NCI-H1436 treated with DMSO at 0.1 percent for 48 hours (cell line): ENCODE results near the gene LENG1.
"Not testable (repeated sequence)": the region's sequence is repeated elsewhere in the genome, so short reads cannot be mapped to it uniquely, and the experiment has no call there.

Experiments
- DNase-seq: peaks from one replicate; lab custom pipeline; 2025; lab: John Stamatoyannopoulos, UW

Gene LENG1

DNA sequence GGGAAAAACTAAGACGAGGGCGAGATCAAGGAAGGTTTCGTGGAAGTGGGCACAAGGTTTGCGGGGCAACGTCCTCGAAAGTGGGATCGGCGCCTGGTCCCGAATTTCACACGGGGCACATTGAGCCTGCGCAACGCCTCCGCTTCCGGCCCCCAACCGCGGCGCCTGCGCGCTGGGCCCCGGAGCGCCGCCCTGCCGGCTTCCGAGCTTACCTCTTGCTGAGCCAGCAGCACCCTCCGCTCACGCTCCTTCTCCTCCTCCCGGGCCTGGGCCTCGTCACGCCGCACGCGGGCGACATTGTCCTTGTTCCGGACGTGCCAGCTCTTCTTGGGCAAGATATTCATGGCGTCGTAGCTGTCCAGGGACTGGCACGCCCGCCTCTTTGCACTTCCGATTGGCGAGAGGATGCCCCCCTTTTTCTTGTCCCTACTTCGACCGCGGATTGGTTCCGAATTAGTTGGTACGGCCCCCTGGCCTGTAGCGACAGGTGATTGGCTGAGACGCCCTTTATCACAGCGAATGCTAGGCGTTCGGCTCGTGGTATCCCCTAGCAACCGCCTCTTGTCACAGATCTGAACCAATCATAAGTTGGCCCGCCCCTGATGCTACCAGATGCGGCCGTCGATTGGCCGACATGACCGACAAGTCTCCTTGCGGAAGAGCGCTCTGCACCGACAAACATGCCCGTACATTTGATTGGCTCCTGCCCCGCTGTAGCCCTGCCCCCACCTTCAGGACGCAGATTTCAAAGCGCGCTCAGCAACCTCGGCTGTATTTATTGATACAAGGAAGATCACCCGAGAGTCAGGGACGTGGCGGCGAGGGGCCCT, at the start of gene LENG1:
Gene LENG1 (minus strand): TSS at position 370 of the 830 bp plus-strand sequence. CDS start 26 bp downstream, at position 344.
- DNase-seq, result peak; percentile 100

GRCh38 chr19:54208784-54209057, 49.2 kb upstream of the LENG1 start:
- DNase-seq, result no peak

DNA sequence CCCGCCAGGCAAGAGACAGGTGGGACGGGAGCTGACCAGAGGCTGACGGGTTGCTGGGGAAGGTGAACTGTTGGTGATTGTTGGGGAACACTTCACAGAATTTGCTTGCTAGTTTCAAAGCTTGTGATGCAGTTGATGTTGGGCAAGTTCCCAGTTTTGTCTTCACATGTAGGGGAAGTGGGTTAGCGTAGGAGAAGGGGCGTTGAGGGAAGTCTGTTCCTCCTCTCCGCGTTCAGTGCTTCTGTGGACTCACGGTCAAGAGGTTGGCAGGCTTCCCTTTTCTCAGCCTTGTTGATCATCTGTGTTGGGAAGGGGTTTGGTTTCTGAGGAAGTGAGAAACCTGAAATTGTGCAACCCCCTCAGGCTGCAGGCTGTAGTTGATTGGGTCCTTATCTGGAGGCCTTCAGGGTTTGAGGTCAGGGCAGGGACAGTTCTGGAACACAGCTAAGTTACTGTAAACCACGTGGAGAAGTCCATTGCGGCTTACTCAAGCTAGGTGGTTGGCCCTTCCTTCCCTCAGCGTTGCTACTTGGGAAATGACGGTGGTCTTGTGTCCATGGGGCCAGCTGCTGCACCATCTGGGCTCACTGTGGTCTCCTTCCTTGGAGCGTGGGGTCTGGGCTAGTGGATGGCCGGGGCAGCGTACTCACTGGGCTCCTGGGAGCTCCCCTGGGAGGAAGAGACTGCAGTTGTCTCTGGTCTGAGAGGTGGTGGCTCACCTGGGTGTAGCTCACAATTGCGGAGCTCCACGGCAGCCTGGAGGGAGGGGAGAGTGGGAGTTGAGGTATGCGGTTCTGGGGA, 48.7 kb upstream of the LENG1 start:
- no peak for DNase-seq

- DNase-seq, result no peak
Measured at GRCh38 chr19:54207676-54207982, 48.1 kb upstream of the LENG1 start.

DNA sequence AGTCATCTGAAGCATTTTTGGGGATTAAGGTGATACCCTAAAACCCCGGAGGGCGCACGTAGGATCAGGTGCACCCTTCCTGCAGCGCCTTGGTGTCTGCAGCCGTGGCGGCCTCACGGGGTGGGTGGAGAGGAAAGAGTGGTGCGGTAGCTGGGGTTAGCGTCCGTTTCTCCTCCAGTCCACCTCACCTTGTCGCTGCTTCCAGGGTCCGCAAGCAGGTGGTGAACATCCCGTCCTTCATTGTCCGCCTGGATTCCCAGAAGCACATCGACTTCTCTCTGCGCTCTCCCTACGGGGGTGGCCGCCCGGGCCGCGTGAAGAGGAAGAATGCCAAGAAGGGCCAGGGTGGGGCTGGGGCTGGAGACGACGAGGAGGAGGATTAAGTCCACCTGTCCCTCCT, 47.7 kb upstream of the LENG1 start:
- not testable (repeated sequence) for DNase-seq

GRCh38 chr19:54206831-54207177, 47.3 kb upstream of the LENG1 start:
- no peak for DNase-seq

DNA sequence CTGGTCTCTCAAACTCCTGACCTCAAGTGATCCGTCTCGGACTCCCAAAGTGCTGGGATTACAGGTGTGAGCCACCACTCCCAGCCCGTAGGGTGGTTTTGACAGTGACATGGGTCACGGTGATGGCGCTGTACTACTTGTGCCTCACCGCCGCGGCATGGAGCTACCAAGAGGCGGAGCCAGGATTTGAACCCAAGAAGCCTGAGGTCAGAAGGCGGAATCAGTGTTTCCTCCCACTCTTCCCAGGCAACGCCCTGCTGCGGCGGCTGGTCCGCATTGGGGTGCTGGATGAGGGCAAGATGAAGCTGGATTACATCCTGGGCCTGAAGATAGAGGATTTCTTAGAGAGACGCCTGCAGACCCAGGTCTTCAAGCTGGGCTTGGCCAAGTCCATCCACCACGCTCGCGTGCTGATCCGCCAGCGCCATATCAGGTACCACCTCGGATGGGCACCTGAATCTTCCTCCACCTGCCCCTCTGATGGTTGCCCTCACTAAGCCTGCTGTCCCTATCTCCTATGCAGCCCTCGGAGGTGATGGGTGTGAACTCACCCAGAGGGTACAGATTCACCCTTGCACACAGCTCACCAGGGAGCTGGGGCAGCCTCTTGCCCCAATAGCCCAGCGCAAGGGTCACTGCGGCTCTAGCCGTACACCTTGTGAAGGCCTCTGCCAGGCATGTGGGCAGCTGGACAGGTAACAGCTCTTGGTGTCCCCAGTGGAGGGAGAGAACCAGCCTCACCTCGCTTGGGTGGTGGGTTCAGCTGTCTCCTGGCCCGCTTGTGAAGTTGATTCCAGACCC, 46.7 kb upstream of the LENG1 start:
- no peak for DNase-seq

DNA sequence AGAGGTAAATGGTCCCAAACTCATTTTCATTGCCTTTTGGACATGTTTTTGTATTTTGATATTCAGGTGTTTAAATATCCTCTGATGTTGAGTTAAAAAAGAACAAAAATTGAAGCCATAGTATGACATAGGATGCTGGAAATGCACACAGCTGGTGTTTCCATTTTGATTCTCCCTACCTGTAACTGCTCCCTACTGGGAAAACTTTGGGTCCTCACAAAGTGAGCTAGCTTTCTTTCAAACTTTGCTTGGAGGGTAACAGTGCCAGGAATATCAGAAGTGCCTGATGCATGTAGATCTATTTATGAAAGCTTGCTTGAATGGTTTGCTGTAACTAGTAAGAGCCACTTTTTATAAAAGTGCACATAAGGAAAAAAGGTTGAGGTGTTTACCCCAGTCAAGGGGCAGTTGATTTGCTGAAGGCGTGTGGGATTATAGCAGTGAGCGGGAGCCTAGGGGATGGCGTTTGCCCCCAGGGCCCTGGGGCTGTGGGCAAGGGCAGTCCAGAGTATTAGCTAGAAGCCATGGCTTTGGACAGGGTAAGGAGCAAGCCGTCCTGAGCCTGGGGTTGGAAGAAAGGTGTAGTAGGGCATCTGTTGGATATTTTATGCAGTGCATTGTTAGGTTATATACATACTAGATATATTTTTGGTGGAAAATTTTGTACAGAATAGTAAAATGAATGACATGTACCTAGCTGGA, 45.4 kb upstream of the LENG1 start:
- no peak for DNase-seq

GRCh38 chr19:54203151-54203611, 43.7 kb upstream of the LENG1 start:
- DNase-seq, result no peak

DNA sequence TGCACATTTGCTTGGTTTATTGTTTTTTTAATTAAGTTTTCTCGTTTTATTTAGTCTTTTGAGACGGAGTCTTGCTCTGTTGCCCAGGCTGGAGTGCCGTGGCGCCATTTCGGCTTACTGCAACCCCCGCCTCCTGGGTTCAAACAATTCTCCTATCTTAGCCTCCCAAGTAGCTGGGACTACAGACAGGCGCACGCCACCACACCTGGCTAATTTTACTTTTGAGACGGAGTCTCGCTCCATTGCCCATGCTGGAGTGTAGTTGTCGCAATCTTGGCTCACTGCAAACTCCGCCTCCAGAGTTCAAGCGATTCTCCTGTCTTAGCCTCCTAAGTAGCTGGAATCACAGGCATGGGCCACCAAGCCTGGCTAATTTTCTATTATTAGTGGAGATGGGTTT, 42.5 kb upstream of the LENG1 start:
- DNase-seq, result no peak

- no peak for DNase-seq
Measured at GRCh38 chr19:54201172-54201701, 41.7 kb upstream of the LENG1 start.

DNA sequence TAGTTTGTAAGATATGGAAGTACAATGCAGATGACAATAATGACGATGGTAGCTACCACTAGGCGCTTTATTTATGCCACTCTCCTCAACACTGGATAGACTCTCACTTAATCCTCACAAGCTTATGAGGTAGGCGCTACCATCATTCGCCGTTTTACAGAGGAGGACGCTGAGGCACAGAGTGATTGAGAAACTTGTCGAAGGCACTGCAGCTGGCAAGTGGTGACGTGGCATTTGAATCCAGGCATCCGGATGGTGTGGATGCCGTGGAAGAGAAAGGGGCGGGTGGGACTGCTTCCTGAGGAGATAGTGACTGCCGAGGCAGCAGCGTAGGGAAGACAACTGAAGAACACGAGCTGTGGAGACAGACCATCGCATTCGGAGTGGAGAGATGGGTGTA, 39.9 kb upstream of the LENG1 start:
- no peak for DNase-seq

- DNase-seq, result no peak
Measured at GRCh38 chr19:54197121-54197520, 37.6 kb upstream of the LENG1 start.

GRCh38 chr19:54196536-54196935, 37.0 kb upstream of the LENG1 start:
- DNase-seq, result no peak

DNA sequence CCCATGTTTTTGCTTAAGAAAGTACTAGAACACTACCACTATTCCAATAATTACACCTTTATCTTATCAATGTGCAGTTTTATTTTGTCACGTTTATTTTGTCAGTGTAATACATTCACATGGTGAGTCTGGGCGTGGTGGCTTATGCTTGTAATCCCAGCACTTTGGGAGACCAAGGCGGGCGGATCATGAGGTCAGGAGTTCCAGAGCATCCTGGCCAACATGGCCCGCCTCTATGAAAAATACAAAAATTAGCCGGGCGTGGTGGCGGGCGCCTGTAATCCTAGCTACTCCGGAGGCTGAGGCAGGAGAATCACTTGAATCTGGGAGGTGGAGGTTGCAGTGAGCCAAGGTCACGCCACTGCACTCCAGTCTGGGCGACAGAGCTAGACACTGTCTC, 34.9 kb upstream of the LENG1 start:
- DNase-seq, result not testable (repeated sequence)

DNA sequence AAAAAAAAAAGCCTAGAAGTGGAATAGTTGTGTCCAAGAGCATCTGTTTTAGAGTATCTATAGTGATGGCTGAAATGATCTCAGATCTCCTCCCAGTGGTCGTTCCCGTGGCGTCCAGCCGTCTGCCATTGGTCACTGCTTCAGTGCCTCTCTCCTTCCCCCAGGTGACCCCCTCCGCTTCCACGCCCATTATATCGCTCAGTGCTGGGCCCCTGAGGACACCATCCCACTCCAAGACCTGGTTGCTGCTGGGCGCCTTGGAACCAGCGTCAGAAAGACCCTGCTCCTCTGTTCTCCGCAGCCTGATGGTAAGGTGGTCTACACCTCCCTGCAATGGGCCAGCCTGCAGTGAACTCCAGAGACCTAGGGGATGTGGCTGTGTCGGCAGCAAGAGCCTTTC, 33.5 kb upstream of the LENG1 start:
- DNase-seq, result no peak

GRCh38 chr19:54191811-54192453, 32.4 kb upstream of the LENG1 start:
- DNase-seq, result no peak

DNA sequence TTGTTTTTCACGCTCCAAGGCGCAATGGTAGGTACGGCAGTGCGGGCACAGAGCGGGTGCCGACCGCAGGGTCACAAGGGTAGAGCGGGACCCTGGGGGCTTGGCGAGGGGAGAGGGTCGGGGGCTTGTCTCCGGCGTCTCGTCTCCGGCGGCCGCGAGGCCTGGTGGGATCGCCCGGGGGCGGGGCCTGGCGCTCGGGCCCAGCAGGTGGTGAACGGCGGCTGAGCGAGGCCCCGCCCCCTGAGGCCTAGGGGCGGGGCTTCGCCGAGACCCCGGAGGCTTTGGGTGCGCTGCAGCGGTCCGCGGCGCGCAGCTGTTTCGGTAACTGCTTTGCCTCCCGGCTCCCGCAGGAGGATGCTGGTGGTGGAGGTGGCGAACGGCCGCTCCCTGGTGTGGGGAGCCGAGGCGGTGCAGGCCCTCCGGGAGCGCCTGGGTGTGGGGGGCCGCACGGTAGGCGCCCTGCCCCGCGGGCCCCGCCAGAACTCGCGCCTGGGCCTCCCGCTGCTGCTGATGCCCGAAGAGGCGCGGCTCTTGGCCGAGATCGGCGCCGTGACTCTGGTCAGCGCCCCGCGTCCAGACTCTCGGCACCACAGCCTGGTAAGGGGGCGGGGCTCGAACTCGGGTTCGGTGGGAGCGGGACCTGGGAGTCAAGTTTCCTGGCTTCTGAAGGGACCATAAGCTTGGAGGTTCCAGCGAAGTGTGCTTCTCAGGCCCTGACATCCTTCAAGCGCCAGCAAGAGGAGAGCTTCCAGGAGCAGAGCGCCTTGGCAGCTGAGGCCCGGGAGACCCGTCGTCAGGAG, 31.7 kb upstream of the LENG1 start, which contains the start of gene TSEN34:
Gene TSEN34 (plus strand): TSS at position 298 of the 800 bp plus-strand sequence. CDS start 57 bp downstream, at position 355.
- DNase-seq, result peak; percentile 67

GRCh38 chr19:54190503-54191010, 31.0 kb upstream of the LENG1 start:
- peak; percentile 97 for DNase-seq
